Panc1 (cell line): ENCODE results near the gene CMTM7. TPM values are rescaled to one million over a fixed set of nuclear protein-coding genes. Genes with fewer than 3 reads are reported as not detected.

ENCODE experiments used
- ATAC-seq: fragments of 200-7000 bp; cut with Tn5 transposase; 2 replicates; pipeline ENCODE4 v1.9.1; 2020; ENCODE audit warnings: mild to moderate bottlenecking, moderate library complexity
- BruUV-seq: library from RNA; stranded (reverse); fragments of 400-500 nt; replicated peaks from 2 replicates; lab custom pipeline; 2021; lab: Mats Ljungman, UMichigan
- CTCF ChIA-PET: fragments of 300-600 bp; sonication (Branson Sonifier 250); formaldehyde crosslinking; loops from one replicate; lab custom pipeline; 2022; ENCODE audit warnings: antibody characterized with exemption; lab: Charles Lee
- POLR2A ChIA-PET: fragments of 300-600 bp; sonication (Branson Sonifier 250); formaldehyde crosslinking; loops from one replicate; lab custom pipeline; 2022; ENCODE audit warnings: antibody characterized with exemption; lab: Charles Lee
- DNase-seq: peaks from one replicate; pipeline ENCODE4 v3.0.0-alpha.2; 2010; ENCODE audit warnings: low read depth, low spot score
- H3K27ac ChIP-seq: 2 replicates; pipeline ENCODE4 v1.5.1; 2011; ENCODE audit warnings: mild to moderate bottlenecking, low read length, inconsistent platforms
- H3K27me3 ChIP-seq: fragments of 200-500 bp; sonication (Bioruptor generic); 2 replicates; pipeline ENCODE4 v1.6.0; 2014; ENCODE audit warnings: low read length, inconsistent platforms; ENCODE audit not compliant: control insufficient read depth, insufficient read depth
- H3K36me3 ChIP-seq: fragments of 200-500 bp; sonication (Bioruptor generic); 2 replicates; pipeline ENCODE4 v1.5.1; 2014; ENCODE audit warnings: inconsistent platforms, mild to moderate bottlenecking, low read length, moderate library complexity; ENCODE audit not compliant: control insufficient read depth, insufficient read depth
- H3K4me1 ChIP-seq: 2 replicates; pipeline ENCODE4 v1.5.1; 2011; ENCODE audit warnings: inconsistent platforms, mild to moderate bottlenecking, low read length, moderate library complexity; ENCODE audit not compliant: control insufficient read depth, insufficient read depth
- H3K4me3 ChIP-seq, 2 experiments: 2 replicates each; pipeline ENCODE4 v1.5.1; 2011 to 2012; ENCODE audit warnings: low read depth in 2 of 2, low read length in 2 of 2, mild to moderate bottlenecking in 2 of 2, inconsistent platforms in 1 of 2, moderate library complexity in 1 of 2
- H3K9me3 ChIP-seq: fragments of 200-500 bp; sonication (Bioruptor generic); 2 replicates; pipeline ENCODE4 v1.5.1; 2014; ENCODE audit warnings: low read depth, mild to moderate bottlenecking, inconsistent platforms, low read length, moderate library complexity; ENCODE audit not compliant: control insufficient read depth, insufficient read depth
- POLR2AphosphoS5 ChIP-seq: IDR thresholded peaks from 2 replicates; pipeline ENCODE4 v1.6.1; 2012; ENCODE audit warnings: mild to moderate bottlenecking, low read depth, low read length, moderate library complexity
- SIN3A ChIP-seq: IDR thresholded peaks from 2 replicates; pipeline ENCODE4 v1.6.1; 2012; ENCODE audit warnings: low read depth, mild to moderate bottlenecking, low read length, moderate library complexity, borderline replicate concordance; ENCODE audit not compliant: insufficient read depth
- TCF7L2 ChIP-seq: IDR thresholded peaks from 2 replicates; pipeline ENCODE4 v1.6.1; 2011; ENCODE audit warnings: mild to moderate bottlenecking, low read depth, low read length, inconsistent platforms
- in situ Hi-C: cut with HindIII; loops from 2 replicates; pipeline ENCODE4 v1.10.0; 2016; ENCODE audit warnings: low sequenced_read_pairs, low pct_unique_long_range_greater_than_20kb
- intact Hi-C: fragments of 100-400 bp; cut with micrococcal nuclease; formaldehyde crosslinking; loops from one replicate; pipeline ENCODE4 v1.10.0; 2022; ENCODE audit not compliant: unreplicated experiment
- total RNA-seq: library from RNA; stranded (reverse); gene quantifications from one replicate; pipeline ENCODE4 v1.2.1, GENCODE V29; 2021; ENCODE audit not compliant: unreplicated experiment
- TF ChIP-seq, protein P1 (sequence below): fragments of 450-650 bp; IDR thresholded peaks from 2 replicates; pipeline ENCODE4 v1.5.1; 2017; ENCODE audit warnings: mild to moderate bottlenecking
- TF ChIP-seq, protein P2 (sequence below), 2 experiments: IDR thresholded peaks; 2 replicates each; pipeline ENCODE4 v1.6.1; 2011 to 2012; ENCODE audit warnings: low read depth in 2 of 2, control low read depth in 1 of 2, low read length in 1 of 2, mild to moderate bottlenecking in 1 of 2, moderate library complexity in 1 of 2; ENCODE audit not compliant: insufficient read depth in 1 of 2

CMTM7 gene
- total RNA-seq, 1 experiment from 2014 or later: 43.5 TPM

DNA sequence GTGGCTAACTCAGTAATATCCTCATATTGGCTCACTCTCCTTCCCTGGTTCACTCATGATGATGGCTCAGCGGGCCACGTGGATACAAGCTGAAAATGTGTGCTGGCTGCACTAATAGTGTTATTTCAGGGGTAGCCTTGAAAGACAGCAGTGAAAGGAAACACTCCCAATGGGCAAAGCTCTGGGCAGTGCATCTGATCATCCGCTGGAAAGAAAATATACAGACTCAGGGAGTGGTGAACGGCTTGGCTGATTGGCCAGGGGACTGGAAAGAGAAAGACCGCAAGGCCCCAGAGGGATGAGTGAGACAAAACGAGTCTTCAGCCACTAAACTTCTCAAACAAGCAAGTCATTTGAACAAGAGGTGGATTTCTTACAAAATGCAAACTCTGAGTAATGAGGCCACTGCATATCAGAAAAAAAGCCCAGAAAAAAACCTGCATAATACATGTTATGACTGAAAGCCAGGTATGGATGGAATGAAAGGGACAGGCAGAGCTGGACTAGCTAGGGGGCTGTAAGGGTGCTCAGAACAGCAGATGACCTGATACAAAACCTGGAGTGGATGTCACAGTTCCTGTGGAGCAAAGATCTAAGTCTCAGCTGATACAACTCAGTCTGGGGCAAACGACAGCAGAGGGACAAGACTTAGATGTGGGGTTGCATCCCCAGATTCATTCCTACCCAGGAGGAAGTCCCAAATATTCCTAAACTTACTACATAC lies 77.7 kb downstream of the CMTM7 start:
- H3K4me1 ChIP-seq: peaks cover 22% of the 10 kb centered on the region
- DNase-seq (no peak), ATAC-seq (peak; percentile 62)
- ChIA-PET POLR2A (no interaction called here), CTCF (no interaction called here)
- in situ Hi-C loops (no loop called here), intact Hi-C loops (loop anchor here (5.0 kb wide), 2 partner anchors 52 to 292 kb away; no protein-coding TSS in a partner anchor)
- no TSS peak for BruUV-seq
- no peaks in the 10 kb centered on the region for H3K27me3 ChIP-seq
- TF ChIP-seq, protein P1, sequence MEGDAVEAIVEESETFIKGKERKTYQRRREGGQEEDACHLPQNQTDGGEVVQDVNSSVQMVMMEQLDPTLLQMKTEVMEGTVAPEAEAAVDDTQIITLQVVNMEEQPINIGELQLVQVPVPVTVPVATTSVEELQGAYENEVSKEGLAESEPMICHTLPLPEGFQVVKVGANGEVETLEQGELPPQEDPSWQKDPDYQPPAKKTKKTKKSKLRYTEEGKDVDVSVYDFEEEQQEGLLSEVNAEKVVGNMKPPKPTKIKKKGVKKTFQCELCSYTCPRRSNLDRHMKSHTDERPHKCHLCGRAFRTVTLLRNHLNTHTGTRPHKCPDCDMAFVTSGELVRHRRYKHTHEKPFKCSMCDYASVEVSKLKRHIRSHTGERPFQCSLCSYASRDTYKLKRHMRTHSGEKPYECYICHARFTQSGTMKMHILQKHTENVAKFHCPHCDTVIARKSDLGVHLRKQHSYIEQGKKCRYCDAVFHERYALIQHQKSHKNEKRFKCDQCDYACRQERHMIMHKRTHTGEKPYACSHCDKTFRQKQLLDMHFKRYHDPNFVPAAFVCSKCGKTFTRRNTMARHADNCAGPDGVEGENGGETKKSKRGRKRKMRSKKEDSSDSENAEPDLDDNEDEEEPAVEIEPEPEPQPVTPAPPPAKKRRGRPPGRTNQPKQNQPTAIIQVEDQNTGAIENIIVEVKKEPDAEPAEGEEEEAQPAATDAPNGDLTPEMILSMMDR: no peak
- TF ChIP-seq POLR2AphosphoS5 (no peak), SIN3A (no peak), TCF7L2 (no peak)
- no peaks in the 10 kb centered on the region for H3K9me3 ChIP-seq
- H3K27ac ChIP-seq: peak overlapping the region; percentile 78
- H3K36me3 ChIP-seq: no peaks in the 10 kb centered on the region
- H3K4me3 ChIP-seq: peak overlapping the region in 1 of 2 experiments; percentile 17; a peak in 1 of 4 replicates

DNA sequence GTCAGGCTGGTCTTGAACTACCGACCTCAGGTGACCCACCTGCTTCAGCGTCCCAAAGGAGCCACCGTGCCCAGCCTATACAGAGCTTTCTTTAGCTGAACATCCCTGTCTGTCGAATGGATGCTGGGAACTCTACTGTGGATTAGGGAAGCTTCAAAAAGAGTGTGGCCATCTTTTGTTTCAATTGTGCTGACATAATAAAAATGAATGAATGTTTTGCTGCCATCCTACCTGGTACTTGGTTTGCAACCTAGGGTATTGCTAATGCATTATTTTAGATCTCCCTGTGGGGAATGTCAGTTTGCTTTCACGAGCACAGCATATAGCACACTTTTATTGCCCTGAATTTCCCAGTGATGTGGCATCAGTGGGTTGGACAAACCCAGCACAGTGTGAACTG lies 78.7 kb downstream of the CMTM7 start:
- Histone ChIP-seq H3K4me3 (no peak overlapping the region), H3K4me1 (peaks cover 22% of the 10 kb centered on the region), H3K36me3 (no peaks in the 10 kb centered on the region), H3K27me3 (no peaks in the 10 kb centered on the region), H3K27ac (peak overlapping the region; percentile 84), H3K9me3 (no peaks in the 10 kb centered on the region)
- CTCF ChIA-PET: interaction anchor here (0.6 kb wide), 2 partner anchors 182 to 191 kb away, joined by 3 to 13 read pairs; no protein-coding TSS in a partner anchor
- in situ Hi-C loops: no loop called here
- POLR2A ChIA-PET: no interaction called here
- ATAC-seq (peak; percentile 11; the same call in 1 of the 2 replicates), DNase-seq (no peak)
- intact Hi-C loops: no loop called here
- no TSS peak for BruUV-seq
- TF ChIP-seq, protein P1: no peak
- no peak for TF ChIP-seq SIN3A
- TF ChIP-seq TCF7L2: no peak
- TF ChIP-seq, protein P2, sequence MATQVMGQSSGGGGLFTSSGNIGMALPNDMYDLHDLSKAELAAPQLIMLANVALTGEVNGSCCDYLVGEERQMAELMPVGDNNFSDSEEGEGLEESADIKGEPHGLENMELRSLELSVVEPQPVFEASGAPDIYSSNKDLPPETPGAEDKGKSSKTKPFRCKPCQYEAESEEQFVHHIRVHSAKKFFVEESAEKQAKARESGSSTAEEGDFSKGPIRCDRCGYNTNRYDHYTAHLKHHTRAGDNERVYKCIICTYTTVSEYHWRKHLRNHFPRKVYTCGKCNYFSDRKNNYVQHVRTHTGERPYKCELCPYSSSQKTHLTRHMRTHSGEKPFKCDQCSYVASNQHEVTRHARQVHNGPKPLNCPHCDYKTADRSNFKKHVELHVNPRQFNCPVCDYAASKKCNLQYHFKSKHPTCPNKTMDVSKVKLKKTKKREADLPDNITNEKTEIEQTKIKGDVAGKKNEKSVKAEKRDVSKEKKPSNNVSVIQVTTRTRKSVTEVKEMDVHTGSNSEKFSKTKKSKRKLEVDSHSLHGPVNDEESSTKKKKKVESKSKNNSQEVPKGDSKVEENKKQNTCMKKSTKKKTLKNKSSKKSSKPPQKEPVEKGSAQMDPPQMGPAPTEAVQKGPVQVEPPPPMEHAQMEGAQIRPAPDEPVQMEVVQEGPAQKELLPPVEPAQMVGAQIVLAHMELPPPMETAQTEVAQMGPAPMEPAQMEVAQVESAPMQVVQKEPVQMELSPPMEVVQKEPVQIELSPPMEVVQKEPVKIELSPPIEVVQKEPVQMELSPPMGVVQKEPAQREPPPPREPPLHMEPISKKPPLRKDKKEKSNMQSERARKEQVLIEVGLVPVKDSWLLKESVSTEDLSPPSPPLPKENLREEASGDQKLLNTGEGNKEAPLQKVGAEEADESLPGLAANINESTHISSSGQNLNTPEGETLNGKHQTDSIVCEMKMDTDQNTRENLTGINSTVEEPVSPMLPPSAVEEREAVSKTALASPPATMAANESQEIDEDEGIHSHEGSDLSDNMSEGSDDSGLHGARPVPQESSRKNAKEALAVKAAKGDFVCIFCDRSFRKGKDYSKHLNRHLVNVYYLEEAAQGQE (IDR thresholded peaks at IDR 0.05; ENCODE audit: insufficient read depth in 1 of 2, low read depth in 2 of 2, low read length in 1 of 2): no peak
- TF ChIP-seq POLR2AphosphoS5: no peak
